NT2/D1 (cell line): ENCODE data around the gene ZFHX3.

ENCODE experiments used
- SUZ12 ChIP-seq: IDR thresholded peaks from 2 replicates; pipeline ENCODE4 v1.6.1; 2011; ENCODE audit not compliant: insufficient read length, insufficient read depth; ENCODE audit errors: extremely low read depth
- YY1 ChIP-seq: IDR thresholded peaks from 2 replicates; pipeline ENCODE4 v1.6.1; 2011; ENCODE audit not compliant: insufficient read length, insufficient read depth
- ZNF274 ChIP-seq: IDR thresholded peaks from 2 replicates; pipeline ENCODE4 v1.6.1; 2011; ENCODE audit warnings: mild to moderate bottlenecking, low read depth, low read length

DNA sequence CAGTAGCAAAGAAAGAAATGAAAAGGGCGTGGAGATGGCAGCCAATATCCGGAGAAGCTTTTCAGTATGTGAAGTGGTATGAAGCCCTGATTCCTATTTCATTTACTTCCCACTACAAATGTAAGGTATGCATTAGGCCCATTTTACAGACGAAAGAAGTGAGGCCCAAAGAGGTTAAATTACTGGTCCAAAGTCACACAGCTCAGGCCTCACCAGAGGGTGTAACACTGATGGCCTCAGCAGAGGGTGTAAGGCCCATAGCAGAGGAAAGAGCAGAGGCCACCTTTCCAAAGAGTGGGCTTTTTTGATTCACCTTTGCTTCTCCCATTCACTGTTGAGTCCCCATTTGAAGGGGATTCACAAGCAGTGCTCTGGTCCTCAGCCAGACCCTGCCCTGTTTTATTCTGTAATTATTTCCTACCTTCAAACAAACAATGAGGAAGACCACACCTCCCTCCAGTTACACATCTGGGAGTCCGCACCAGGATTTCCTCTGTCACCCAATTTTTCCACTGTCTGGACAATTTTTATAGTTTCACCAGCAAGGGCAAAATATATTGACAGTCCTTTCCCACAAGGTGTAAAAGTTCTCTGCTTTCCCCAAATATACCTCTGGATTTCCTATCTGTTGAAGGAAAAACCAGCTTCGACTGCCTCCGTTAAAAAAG is 7.1 kb downstream of the ZFHX3 start:
- TF ChIP-seq ZNF274 (no peak), SUZ12 (no peak), YY1 (no peak)
